Subcutaneous adipose tissue (tissue), 4 donors: ENCODE data around the gene ROR1. TPM values are rescaled to one million over a fixed set of nuclear protein-coding genes. Genes with fewer than 3 reads are reported as not detected.

Source experiments
- total RNA-seq, 4 donors: library from RNA; depleted of rRNA; stranded (reverse); fragments of >200 nt; gene quantifications; one replicate each; pipeline ENCODE4 v1.1.0, GENCODE V29; 2016
- TF ChIP-seq, protein P1 (sequence below): fragments of 450-650 bp; IDR thresholded peaks from one replicate; pipeline ENCODE4 v1.5.1; 2016; ENCODE audit warnings: low read depth, mild to moderate bottlenecking, control low read depth, antibody characterized with exemption, moderate library complexity

The ROR1 gene
- total RNA-seq, 4 donors from 2014 or later: 5.8 to 10.2 (median 8.6) TPM

DNA sequence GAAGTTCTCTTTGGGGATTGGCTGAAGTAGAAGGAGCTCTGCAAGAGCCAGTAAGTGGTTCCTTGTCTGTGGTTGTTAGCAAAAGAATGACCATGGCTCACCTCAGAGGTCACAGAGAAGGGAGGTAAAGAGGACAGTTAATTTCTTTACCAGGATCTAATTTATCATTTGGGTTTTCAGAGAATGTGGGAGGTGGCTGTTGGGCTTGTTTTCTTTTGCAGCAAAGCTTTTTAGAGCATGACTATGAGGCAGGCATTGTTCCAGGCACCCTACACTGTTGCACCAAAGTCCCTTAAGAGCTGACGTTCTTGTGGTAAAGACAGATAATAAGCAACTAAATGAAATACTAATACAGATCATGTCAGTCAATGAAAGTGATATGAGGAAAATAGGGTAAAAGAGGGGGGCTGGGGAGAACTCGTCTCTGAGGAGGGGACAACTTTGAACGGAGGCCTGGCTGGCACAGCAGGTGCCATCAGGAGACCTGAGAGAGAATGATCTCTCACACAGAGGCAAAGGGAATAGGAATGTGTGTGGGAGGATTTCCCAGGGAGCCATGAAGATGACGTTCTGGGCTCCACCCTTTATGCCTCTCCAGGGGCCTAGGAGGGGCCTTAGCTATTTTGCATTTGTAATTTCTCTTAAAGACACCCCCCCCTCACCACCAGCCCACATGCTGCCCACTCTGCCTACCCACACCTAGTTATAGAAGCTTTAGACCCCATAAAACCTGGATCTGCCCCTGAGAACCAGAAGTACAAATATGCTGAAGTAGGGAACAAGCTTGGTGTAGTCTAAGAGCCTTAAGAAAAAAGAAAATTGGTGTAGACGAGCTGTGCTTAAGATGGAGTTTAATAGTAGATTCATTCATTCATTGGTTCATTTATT lies 177.5 kb downstream of the ROR1 start:
- TF ChIP-seq, protein P1, sequence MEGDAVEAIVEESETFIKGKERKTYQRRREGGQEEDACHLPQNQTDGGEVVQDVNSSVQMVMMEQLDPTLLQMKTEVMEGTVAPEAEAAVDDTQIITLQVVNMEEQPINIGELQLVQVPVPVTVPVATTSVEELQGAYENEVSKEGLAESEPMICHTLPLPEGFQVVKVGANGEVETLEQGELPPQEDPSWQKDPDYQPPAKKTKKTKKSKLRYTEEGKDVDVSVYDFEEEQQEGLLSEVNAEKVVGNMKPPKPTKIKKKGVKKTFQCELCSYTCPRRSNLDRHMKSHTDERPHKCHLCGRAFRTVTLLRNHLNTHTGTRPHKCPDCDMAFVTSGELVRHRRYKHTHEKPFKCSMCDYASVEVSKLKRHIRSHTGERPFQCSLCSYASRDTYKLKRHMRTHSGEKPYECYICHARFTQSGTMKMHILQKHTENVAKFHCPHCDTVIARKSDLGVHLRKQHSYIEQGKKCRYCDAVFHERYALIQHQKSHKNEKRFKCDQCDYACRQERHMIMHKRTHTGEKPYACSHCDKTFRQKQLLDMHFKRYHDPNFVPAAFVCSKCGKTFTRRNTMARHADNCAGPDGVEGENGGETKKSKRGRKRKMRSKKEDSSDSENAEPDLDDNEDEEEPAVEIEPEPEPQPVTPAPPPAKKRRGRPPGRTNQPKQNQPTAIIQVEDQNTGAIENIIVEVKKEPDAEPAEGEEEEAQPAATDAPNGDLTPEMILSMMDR: no peak

DNA sequence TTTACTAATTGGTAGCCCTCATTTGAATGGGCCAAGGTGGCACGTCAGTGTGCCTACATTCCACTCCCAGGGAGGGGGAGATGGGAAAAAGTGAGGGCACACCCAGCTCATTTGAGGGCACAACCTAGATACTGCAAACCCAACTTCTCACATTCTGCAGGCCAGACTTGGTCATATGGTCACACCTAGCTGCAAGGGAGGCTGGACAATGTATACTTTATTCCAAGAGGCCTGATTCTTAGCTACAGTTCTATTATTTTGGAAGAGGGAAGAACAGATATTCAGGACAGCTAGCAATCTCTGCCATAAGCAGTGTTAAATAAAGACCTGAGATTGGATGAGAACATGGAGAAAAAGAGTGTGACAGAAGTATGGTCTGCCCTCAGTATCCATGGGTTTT lies 180.4 kb downstream of the ROR1 start:
- TF ChIP-seq, protein P1: no peak

DNA sequence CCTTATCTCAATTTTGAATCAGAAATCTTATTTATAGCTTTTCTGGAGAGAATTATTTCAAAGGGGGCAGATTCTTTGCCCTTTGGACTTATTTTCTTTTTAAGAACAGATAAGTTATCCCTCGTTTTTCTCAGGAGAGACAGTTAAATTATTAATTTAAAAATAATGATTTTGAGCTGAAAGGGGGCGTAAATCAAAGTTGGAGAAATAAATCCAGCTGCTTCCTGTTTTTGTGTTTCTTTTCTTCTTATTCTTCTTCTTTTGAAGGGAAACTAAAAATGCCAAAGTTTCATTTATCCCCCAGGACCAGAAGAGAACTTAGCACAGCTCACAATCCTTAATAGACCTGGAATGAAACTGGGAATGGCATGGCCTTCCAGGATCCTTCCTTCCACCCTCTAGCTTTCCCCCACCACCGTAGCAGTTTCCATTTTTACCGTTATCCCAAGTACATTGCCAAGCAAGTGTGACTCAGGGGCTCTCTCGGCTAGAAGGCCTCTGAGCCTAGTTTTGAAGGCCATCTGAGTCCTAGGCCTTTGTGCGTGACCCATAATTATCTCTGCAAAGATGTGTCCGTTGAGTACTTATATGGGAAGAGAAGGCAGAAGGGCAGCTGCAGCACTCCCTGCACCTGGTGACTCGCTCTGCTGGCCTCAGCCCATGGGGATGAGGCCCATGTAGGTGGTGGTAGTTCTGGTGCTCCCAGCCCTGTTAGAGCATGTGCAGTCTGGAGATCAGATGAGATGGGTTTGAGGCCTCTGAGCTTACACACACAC lies 181.7 kb downstream of the ROR1 start:
- TF ChIP-seq, protein P1: no peak

DNA sequence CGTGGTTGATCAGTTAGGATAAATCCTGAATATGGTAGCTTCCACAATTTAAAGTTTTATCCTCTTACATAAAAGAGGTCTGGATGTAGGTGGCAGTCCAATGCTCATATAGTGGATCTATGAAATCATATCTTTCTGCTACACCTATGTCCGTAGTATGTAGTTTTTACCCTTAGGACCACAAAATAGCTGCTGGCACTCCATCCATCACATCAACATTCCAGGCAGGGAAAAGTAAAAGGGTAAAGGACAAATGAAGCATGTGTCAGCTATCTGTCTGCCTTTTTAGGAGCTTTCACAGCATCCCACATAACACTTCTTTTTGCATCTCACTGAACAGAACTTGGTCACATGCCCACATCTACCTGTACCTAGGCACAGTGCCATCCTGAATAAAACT lies 184.7 kb downstream of the ROR1 start:
- TF ChIP-seq, protein P1: no peak

DNA sequence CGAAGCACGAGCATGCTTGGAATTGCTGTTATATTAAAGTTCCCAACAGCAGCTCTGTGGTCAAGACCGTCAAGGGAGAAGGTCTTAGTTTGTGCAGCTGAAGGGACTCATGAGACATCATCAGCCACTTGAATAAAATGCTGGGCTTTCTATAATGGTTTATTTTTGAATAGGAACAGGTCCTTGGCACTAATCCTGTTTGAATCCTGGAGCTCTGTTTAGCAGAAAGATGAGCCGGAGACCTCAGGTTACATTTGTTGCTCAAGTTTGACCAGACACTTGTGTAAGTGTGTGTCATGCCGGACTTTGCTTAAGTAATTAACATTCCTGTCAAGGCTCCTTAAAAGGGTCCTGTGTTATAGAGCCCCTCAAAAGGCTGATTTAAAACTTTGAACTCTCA lies 186.5 kb downstream of the ROR1 start:
- TF ChIP-seq, protein P1: no peak

DNA sequence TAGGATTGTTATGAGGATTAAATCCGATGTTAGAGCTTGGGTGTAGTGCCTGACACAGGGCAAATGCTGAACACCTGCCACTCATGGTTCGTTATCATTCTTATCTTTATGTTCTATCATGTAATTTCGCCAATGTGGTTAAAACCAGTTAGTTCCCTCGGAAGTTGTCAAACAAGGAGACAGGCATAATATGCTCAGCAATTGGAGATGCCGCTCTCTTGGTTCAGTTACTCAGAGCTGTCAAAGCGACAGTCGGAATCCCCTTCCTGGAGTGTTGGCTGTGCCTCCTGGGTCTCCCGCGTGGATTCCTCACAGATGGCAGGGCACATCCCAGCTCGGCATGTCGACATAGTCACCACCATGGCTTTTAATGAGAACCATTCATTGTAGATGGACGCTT lies 192.2 kb downstream of the ROR1 start:
- TF ChIP-seq, protein P1: no peak

DNA sequence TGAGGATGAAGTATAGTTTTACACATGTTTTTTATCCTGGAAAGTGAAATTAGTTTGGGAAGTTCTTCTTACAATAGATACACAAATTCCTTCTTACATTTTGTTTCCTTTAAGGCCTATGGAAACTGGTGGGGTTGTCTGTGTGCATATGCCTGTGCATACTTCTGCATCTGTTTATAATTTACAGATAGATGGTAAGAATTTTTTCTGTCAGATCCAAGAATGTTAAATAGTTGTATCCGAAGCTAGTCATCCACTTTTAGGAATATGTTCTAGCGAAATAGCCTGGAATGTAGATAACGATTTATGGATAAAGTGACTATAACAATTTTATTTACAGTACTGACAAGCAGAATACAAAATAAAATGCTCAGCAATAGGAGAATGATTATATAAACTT lies 194.1 kb downstream of the ROR1 start:
- TF ChIP-seq, protein P1: no peak
